Effector memory CD8-positive, alpha-beta T cell (primary cell): ENCODE measurements around the gene PJVK.
"Not testable (repeated sequence)": the region's sequence is repeated elsewhere in the genome, so short reads cannot be mapped to it uniquely, and the experiment has no call there.

Experiments
- ATAC-seq: fragments of 150-1000 bp; cut with Tn5 transposase; replicated peaks from 2 replicates; pipeline ENCODE4 v1.10.0; 2021; ENCODE audit warnings: mild to moderate bottlenecking, moderate library complexity
- DNase-seq, 3 experiments: peaks; one replicate each; pipeline ENCODE4 v3.0.0; 2021
- H3K27ac Mint-ChIP-seq, 2 donors: one replicate each; pipeline ENCODE4 v1.8.0; 2022; ENCODE audit warnings: mild to moderate bottlenecking in 2 of 2, mixed read lengths in 2 of 2, moderate library complexity in 2 of 2
- H3K27me3 Mint-ChIP-seq, 2 donors: one replicate each; pipeline ENCODE4 v1.8.0; 2022; ENCODE audit warnings: mixed read lengths in 2 of 2
- H3K36me3 Mint-ChIP-seq: one replicate; pipeline ENCODE4 v1.8.0; 2022; ENCODE audit warnings: mild to moderate bottlenecking, moderate library complexity, mixed read lengths; ENCODE audit not compliant: insufficient read depth
- H3K4me1 Mint-ChIP-seq, 2 donors: one replicate each; pipeline ENCODE4 v1.8.0; 2022; ENCODE audit warnings: low read depth in 2 of 2, mixed read lengths in 2 of 2
- H3K4me3 Mint-ChIP-seq, 2 donors: one replicate each; pipeline ENCODE4 v1.8.0; 2022; ENCODE audit warnings: mild to moderate bottlenecking in 2 of 2, mixed read lengths in 2 of 2, moderate library complexity in 2 of 2
- H3K9me3 Mint-ChIP-seq, 2 donors: one replicate each; pipeline ENCODE4 v1.8.0; 2022; ENCODE audit warnings: mixed read lengths in 2 of 2

PJVK gene

GRCh38 chr2:178452334-178452733 lies 1.2 kb downstream of the PJVK start:
- H3K4me1 Mint-ChIP-seq = peaks cover 13 to 24% of the 10 kb centered on the region in 2 donors
- ATAC-seq (no peak), DNase-seq (no peak)
- no peaks in the 10 kb centered on the region for H3K27me3 Mint-ChIP-seq
- peak overlapping the region; percentile 87 to 89 for H3K4me3 Mint-ChIP-seq
- H3K9me3 Mint-ChIP-seq = no peaks in the 10 kb centered on the region
- H3K36me3 Mint-ChIP-seq = peaks cover 23% of the 10 kb centered on the region
- peak overlapping the region in 1 of 2 donors; percentile 91 for H3K27ac Mint-ChIP-seq

DNA sequence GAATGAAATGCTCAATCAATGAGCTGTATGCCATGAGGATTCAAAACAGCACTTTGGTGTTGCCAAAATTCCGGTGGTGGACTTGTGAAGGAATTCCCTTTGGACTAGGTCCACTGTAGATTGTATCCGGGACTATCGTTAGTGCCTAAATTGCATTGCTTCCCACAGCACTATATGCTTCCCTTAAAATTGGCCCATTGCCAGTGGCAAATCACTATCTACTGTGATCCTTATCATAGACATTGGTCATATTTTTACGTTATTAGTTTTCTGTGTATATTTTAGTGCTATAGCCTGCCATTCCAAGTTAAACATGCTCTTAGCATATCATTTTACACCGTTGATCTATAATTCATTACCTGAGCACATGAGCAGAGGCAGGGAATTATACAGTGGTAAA lies 1.7 kb downstream of the PJVK start:
- no peak for ATAC-seq
- H3K9me3 Mint-ChIP-seq = no peaks in the 10 kb centered on the region
- no peak overlapping the region for H3K27ac Mint-ChIP-seq
- H3K4me1 Mint-ChIP-seq = peaks cover 13 to 23% of the 10 kb centered on the region in 2 donors
- DNase-seq = no peak
- H3K36me3 Mint-ChIP-seq = peaks cover 21% of the 10 kb centered on the region
- H3K4me3 Mint-ChIP-seq = no peak overlapping the region
- no peaks in the 10 kb centered on the region for H3K27me3 Mint-ChIP-seq

GRCh38 chr2:178455947-178456346 lies 4.8 kb downstream of the PJVK start:
- no peak for DNase-seq
- ATAC-seq = no peak
- H3K9me3 Mint-ChIP-seq = no peaks in the 10 kb centered on the region
- H3K36me3 Mint-ChIP-seq = peaks cover 4% of the 10 kb centered on the region
- no peak overlapping the region for H3K4me3 Mint-ChIP-seq
- H3K27me3 Mint-ChIP-seq = no peaks in the 10 kb centered on the region
- peaks cover 3 to 8% of the 10 kb centered on the region in 2 donors for H3K4me1 Mint-ChIP-seq
- H3K27ac Mint-ChIP-seq = no peak overlapping the region

GRCh38 chr2:178457390-178457886 lies 6.3 kb downstream of the PJVK start:
- DNase-seq = no peak
- H3K4me3 Mint-ChIP-seq = no peak overlapping the region
- no peaks in the 10 kb centered on the region for H3K36me3 Mint-ChIP-seq
- no peak overlapping the region for H3K27ac Mint-ChIP-seq
- no peak for ATAC-seq
- no peaks in the 10 kb centered on the region for H3K9me3 Mint-ChIP-seq
- H3K27me3 Mint-ChIP-seq = no peaks in the 10 kb centered on the region
- H3K4me1 Mint-ChIP-seq = no peaks in the 10 kb centered on the region

DNA sequence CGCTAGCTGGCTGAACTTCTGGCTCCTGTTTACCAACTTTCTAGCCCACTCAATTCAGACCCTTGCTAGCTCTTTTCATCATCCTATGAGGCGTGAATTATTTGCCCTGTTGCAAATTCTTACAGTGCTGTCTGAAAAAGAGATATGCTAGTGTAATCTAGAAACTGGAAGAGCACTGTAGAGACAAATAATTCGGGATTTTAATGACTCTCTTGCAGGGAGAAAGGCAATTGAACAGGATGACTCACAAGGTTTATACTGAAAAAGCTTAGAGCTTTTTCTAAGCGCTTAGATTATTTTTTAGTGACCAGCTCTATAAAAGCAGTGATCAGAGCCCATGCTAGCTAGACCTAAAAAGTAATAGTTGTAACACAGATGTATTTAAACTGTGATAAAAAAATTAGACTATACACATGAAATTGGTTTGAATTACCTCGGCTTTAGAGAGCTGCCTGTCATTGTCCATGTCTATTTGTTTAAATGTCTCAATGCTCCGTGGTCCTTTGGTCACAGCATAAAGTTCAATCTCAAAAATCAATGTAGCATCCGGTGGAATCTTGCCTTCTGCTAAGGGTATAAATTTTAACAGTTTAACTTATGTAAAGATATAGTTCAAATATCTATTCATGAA lies 18.2 kb downstream of the PJVK start:
- no peaks in the 10 kb centered on the region for H3K9me3 Mint-ChIP-seq
- ATAC-seq (no peak), DNase-seq (no peak)
- H3K27ac Mint-ChIP-seq = no peak overlapping the region
- H3K4me3 Mint-ChIP-seq = no peak overlapping the region
- H3K36me3 Mint-ChIP-seq = no peaks in the 10 kb centered on the region
- no peaks in the 10 kb centered on the region for H3K27me3 Mint-ChIP-seq
- no peaks in the 10 kb centered on the region for H3K4me1 Mint-ChIP-seq

- not testable (repeated sequence) for H3K9me3 Mint-ChIP-seq, H3K4me1 Mint-ChIP-seq, H3K27me3 Mint-ChIP-seq, DNase-seq, H3K27ac Mint-ChIP-seq, ATAC-seq, H3K36me3 Mint-ChIP-seq, H3K4me3 Mint-ChIP-seq
Measured at GRCh38 chr2:178471313-178471712, 20.1 kb downstream of the PJVK start.

DNA sequence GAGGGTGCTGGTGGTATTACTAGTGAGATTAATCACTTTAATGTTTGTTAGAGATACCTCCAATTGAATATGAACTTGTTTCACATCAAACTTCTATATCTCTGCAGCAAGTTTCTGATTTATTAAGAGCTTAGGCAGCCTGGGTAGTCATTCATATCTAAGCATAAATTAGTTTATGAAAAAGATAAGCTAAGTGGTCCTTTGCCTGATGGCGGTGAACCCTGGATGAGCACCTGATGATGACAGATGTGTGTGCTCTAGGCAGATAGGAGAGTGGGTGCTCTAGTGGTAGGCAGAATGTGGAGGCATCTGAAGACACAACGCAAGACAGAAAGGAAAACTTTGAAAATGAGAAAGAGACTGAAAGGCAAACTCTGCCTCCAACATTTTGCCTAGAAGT lies 22.2 kb downstream of the PJVK start:
- ATAC-seq (no peak), DNase-seq (no peak)
- peaks cover 2% of the 10 kb centered on the region for H3K36me3 Mint-ChIP-seq
- no peaks in the 10 kb centered on the region for H3K9me3 Mint-ChIP-seq
- no peak overlapping the region for H3K27ac Mint-ChIP-seq
- peaks cover 2 to 3% of the 10 kb centered on the region in 2 donors for H3K4me1 Mint-ChIP-seq
- H3K27me3 Mint-ChIP-seq = no peaks in the 10 kb centered on the region
- H3K4me3 Mint-ChIP-seq = no peak overlapping the region

DNA sequence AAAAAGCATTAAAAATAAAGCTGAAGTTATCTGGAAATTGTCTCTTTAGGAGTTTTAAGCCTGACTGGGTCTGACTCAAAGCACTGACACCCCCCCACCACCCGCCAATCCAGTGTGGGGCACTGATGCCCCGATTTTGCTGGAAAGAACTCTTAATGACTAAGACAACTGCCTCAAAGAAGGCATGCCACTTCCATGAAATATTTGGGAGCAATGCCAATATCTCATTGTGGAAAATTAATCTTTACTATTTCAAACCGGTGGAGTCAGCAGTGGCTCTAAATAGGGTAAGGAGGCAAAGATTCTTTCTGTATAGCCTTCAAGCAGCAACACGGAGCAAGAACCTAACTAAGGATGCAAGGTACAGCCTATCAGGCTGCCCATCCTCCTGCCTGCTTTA lies 22.8 kb downstream of the PJVK start:
- DNase-seq (no peak), ATAC-seq (no peak)
- Mint-ChIP-seq H3K4me1 (peaks cover 7 to 8% of the 10 kb centered on the region in 2 donors), H3K4me3 (no peak overlapping the region), H3K9me3 (no peaks in the 10 kb centered on the region), H3K27ac (no peak overlapping the region), H3K27me3 (no peaks in the 10 kb centered on the region), H3K36me3 (peaks cover 8% of the 10 kb centered on the region)

DNA sequence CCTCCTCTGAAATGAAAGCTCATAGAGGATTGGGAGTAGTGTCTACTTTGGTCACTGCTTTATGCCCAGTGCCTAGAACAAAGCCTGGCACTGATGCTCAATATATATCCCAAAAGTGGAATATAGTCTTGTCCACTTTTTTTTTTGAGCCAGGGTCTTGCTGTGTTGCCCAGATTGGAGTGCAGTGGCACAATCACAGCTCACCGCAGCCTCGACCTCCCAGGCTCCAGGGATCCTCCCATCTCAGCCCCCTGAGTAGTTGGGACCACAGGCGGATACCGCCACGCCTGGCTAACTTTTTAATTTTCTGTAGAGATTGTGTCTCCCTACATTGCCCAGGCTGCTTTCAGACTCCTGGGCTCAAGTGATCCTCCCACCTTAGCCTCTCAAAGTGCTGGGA lies 23.4 kb downstream of the PJVK start:
- H3K4me3 Mint-ChIP-seq = no peak overlapping the region
- no peaks in the 10 kb centered on the region for H3K27me3 Mint-ChIP-seq
- H3K4me1 Mint-ChIP-seq = peaks cover 12% of the 10 kb centered on the region in 2 donors
- H3K9me3 Mint-ChIP-seq = no peaks in the 10 kb centered on the region
- DNase-seq (no peak), ATAC-seq (no peak)
- no peak overlapping the region for H3K27ac Mint-ChIP-seq
- peaks cover 12% of the 10 kb centered on the region for H3K36me3 Mint-ChIP-seq

DNA sequence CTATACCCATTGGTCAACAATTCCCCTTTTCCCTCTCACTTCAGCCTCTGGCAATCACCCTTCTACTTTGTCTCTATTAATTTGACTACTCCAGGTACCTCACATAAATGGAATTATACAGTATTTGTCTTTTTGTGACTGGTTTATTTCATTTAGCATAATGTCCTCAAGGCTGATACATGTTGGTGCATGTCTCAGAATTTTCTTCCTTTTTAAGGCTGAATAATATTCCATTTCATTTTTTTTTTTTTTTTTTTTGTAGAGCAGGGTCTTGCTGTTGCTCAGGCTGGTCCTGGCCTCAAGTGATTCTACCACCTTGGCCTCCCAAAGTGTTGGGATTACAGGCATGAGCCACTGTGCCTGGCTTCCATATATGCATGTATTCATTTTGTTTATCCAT lies 25.3 kb downstream of the PJVK start:
- Mint-ChIP-seq H3K9me3 (no peaks in the 10 kb centered on the region), H3K27ac (no peak overlapping the region), H3K4me3 (no peak overlapping the region), H3K27me3 (no peaks in the 10 kb centered on the region), H3K36me3 (peaks cover 15% of the 10 kb centered on the region), H3K4me1 (peaks cover 20 to 25% of the 10 kb centered on the region in 2 donors)
- no peak for ATAC-seq
- no peak for DNase-seq

GRCh38 chr2:178477443-178478129 lies 26.4 kb downstream of the PJVK start:
- Mint-ChIP-seq H3K27ac (peak overlapping the region; percentile 98 to 99), H3K36me3 (peaks cover 19% of the 10 kb centered on the region), H3K9me3 (no peaks in the 10 kb centered on the region), H3K27me3 (no peaks in the 10 kb centered on the region), H3K4me1 (peaks cover 30 to 36% of the 10 kb centered on the region in 2 donors), H3K4me3 (peak overlapping the region; percentile 95 to 100)
- DNase-seq (no peak), ATAC-seq (no peak)

- Mint-ChIP-seq H3K27ac (peak overlapping the region; percentile 98 to 99), H3K9me3 (no peaks in the 10 kb centered on the region), H3K36me3 (peaks cover 19% of the 10 kb centered on the region), H3K4me3 (peak overlapping the region; percentile 95 to 100), H3K27me3 (no peaks in the 10 kb centered on the region), H3K4me1 (peaks cover 35 to 40% of the 10 kb centered on the region in 2 donors)
- DNase-seq (no peak), ATAC-seq (peak; percentile 0)
Measured at GRCh38 chr2:178478130-178478438, 26.9 kb downstream of the PJVK start.

DNA sequence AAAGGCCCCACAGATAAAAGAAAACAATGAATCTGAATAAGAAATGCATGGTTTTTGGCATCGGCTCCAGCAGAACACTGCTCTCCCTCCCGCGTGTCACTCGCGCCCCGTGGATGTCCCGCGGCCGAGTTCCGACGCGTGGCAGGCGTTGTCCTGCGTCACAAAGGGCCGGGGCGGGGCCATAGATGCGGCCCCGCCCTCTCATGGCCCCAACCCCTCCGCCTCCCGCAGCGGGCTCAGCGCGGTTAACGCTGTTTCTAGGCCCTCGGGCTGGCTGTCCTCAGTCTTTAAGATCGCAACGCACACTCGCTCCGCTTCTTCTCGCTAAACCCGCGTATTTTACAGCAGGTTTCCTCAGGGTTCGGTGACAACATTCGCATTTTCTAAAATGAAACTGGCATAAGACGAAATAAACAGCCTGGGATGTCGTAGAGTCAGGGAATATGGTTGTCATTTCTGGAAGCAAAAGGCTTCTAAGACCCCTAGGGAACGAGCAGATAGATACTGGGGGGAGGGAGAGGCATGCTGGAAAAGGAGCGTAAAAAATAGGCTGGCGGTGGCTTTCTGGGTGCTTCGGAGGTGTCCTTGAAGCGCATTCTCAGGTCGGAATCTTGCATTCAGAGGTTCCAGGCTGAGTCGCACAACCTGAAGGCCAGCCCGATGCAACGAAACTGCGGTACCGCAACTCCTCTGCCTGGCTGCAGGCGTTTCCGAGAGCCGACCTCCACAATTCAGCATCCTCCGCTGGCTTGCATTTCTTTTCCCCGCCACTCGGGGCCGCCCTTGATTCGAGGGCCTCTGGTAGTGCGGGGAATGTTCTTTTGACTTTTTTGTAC lies 27.5 kb downstream of the PJVK start, which contains the start of gene FKBP7:
TSS of gene FKBP7 (minus strand) at position 162 of the 836 bp plus-strand sequence. CDS start at position 61, 101 bp downstream.
- Mint-ChIP-seq H3K4me1 (peaks cover 35 to 40% of the 10 kb centered on the region in 2 donors), H3K36me3 (peaks cover 19% of the 10 kb centered on the region), H3K4me3 (peak within 1 kb of the TSS; percentile 95 to 100), H3K9me3 (no peaks in the 10 kb centered on the region), H3K27ac (peak within 1 kb of the TSS; percentile 98 to 99), H3K27me3 (no peaks in the 10 kb centered on the region)
- DNase-seq (peak; percentile 78 to 85 (median 79)), ATAC-seq (peak; percentile 83)
